HG03442 (cell line): ENCODE results near the gene DPP3.
"Not testable (repeated sequence)": the region's sequence is repeated elsewhere in the genome, so short reads cannot be mapped to it uniquely, and the experiment has no call there.

ENCODE experiments used
- ATAC-seq: cut with Tn5 transposase; IDR thresholded peaks from one replicate; pipeline ENCODE4 v1.9.1; 2021; ENCODE audit warnings: mild to moderate bottlenecking, moderate library complexity; ENCODE audit not compliant: unreplicated experiment

Gene DPP3, protein sequence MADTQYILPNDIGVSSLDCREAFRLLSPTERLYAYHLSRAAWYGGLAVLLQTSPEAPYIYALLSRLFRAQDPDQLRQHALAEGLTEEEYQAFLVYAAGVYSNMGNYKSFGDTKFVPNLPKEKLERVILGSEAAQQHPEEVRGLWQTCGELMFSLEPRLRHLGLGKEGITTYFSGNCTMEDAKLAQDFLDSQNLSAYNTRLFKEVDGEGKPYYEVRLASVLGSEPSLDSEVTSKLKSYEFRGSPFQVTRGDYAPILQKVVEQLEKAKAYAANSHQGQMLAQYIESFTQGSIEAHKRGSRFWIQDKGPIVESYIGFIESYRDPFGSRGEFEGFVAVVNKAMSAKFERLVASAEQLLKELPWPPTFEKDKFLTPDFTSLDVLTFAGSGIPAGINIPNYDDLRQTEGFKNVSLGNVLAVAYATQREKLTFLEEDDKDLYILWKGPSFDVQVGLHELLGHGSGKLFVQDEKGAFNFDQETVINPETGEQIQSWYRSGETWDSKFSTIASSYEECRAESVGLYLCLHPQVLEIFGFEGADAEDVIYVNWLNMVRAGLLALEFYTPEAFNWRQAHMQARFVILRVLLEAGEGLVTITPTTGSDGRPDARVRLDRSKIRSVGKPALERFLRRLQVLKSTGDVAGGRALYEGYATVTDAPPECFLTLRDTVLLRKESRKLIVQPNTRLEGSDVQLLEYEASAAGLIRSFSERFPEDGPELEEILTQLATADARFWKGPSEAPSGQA

DNA sequence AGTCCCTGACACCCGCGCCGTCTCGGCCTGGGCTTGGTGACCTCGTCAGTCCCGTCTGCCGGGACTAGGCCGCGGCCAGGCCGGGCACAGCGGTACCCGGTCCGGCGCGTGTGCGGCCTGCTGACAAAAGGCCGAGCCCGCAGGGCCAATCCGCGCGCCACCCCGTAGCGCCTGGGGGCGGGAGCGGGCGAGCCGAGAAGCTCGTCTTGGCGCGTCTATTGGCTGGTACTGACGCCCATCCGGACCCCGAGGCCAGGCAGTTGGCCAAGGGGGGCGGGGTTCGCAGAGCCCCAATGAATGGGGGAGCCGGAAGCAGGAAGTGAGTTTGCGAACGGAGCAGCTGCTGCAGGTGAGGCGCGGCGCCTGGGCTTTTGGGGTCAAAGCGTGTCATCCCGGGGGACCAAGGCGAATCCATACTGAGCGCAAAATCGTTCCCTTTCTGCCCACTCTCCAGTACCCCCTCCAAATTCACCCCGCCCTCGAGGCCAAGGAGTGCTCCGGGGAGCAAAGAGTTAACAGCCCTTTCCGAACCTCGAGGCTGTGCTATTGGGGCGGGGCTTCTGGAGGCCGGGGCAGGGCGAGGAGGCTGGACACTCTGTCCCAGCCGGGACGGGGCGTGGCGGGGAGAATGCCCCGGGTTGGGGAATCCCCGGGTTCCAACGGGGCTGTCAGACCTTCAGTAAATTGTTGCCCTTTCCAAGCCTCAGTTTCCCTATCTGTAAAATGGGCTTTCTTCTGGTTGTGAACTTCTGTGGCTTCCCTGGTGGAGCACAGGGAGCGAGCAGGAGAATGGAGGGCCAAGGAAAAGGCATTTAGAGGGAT is at the start of gene DPP3:
DPP3 (plus strand) TSS at position 318 of the 822 bp plus-strand sequence. CDS start 1,767 bp downstream, outside the sequence.
- ATAC-seq = peak; percentile 85

DNA sequence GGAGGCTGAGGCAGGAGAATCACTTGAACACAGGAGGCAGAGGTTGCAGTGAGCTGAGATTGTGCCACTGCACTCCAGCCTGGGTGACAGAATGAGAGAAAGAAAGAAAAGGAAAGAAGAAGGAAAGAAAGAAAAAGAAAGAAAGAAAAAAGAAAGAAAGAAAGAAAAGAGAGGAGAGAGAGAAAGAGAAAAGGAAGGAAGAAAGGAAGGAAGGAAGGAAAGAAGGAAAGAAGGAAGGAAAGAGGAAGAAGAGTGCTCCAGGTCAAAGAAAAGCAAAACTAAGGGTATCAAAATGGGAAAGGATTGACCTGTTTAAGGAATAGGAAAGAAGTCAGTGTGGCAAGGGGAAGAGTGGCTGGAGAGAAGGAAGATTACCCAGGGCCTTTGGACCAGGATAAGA is 48.9 kb upstream of the DPP3 start:
- not testable (repeated sequence) for ATAC-seq

- ATAC-seq = not testable (repeated sequence)
Measured at GRCh38 chr11:66431871-66432329, 48.3 kb upstream of the DPP3 start.

DNA sequence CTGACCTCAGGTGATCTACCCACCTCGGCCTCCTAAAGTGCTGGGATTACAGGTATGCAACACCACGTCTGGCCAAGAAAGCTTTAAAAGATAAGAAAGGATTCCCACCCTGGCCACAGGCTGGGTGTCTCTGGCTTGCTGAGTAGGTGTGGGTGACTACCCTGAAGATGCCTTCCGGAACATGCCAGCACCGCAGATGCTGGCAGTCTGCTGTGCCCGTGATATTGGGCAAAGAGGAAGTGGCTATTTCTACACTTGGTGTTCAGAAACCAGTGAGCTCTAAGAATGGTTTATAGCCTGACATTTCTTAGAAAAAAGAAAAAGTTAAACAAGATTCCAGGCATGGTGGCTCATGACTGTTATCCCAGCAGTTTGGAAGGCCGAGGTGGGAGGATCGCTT is 47.6 kb upstream of the DPP3 start:
- ATAC-seq = no peak

DNA sequence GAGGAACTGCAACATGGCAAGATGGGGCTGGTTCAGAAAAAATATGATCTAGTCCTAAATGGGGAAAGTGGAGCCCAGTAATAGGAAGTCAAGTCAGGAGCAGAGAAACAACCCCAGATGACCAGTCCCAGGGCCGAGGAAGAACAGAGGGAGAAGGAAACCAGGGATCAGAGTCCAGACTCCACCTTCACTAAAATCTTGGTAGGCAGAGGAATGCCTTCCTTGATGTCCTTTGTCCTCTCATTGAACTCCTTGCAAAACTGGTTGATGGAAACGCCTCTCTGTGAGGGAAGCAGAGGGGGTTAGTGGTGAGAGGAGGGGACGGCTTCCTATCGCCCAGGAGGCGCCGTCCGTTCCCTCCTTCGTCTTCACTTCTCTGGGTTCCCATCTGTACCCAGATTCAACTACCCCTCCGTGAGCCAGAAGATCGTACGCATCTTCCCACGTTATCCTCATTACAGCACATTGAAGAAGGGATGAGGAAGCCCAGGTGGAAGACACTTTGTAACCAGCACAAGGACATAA is 42.2 kb upstream of the DPP3 start:
- ATAC-seq = no peak

- peak; percentile 86 for ATAC-seq
Measured at GRCh38 chr11:66438504-66439466, 41.4 kb upstream of the DPP3 start, which contains the start of gene MRPL11. MRPL11 (minus strand) TSS chr11:66438848; CDS start chr11:66438754, 94 bp downstream.

- not testable (repeated sequence) for ATAC-seq
Measured at GRCh38 chr11:66440101-66440939, 39.9 kb upstream of the DPP3 start.

DNA sequence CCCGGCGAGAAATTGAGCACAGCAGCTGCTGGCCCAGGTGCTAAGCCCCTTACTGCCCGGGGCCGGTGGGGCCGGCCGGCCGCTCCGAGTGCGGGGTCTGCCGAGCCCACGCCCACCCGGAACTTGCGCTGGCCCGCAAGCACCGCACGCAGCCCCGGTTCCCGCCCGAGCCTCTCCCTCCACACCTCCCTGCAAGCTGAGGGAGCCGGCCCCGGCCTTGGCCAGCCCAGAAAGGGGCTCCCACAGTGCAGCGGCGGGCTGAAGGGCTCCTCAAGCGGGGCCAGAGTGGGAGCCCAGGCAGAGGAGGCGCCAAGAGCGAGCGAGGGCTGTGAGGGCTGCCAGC is 39.3 kb upstream of the DPP3 start:
- not testable (repeated sequence) for ATAC-seq

DNA sequence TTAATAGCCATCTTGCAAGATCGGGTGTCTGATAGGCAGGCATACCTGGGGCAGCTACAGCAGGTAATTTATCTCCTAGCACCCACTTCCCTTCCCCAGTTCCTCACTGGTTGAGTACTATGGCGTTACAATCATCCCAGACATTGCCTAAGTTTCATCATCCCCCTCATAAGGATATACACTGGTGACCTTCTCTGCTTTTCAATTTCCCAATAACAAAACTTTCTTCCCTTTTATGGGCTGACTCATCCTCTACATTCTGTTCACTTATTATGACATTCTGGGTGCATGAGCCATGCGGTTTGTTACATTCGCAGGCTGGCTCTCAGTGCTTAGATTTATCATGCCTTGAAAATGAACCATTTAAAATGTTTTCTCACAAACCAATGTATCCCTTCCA is 36.6 kb upstream of the DPP3 start:
- no peak for ATAC-seq

- ATAC-seq = no peak
Measured at GRCh38 chr11:66447012-66447411, 33.2 kb upstream of the DPP3 start.

DNA sequence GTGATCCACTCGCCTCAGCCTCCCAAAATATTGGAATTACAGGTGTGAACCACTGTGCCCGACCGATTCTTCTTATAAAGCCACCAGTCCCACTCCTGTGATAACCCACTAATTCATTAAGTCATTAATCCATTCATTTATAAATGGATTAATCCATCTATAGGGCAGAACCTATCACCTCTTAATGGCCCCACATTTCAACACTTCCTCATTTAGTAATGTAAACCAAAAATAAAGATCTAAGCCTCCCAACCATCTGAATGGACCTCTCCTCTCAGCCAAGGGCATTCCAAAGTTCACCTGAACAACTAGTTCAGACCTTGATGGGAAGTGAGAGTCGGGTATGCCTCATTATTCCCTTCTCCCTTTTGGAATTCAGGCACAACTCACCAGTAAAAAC is 31.7 kb upstream of the DPP3 start:
- no peak for ATAC-seq

GRCh38 chr11:66450560-66450959 is 29.7 kb upstream of the DPP3 start:
- no peak for ATAC-seq

- ATAC-seq = no peak
Measured at GRCh38 chr11:66451663-66452062, 28.6 kb upstream of the DPP3 start.

DNA sequence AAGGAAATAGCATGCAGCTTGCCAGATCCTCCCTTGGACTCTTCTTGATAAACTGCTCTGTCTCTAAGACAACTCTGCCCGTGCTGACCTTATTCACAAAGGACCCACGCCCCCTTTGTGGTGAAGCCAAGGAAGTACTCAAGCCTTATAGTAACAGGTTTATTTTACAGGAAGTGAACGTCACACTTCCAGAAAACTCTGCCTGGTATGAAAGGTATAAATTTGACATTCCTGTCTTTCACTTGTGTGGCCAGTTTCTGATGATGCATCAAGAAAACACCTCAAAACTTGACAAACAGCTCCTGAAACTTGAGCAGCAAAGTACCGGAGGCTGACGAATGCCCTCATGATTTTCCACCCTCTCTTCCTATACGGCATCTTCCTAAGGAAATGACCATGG is 26.0 kb upstream of the DPP3 start:
- no peak for ATAC-seq

DNA sequence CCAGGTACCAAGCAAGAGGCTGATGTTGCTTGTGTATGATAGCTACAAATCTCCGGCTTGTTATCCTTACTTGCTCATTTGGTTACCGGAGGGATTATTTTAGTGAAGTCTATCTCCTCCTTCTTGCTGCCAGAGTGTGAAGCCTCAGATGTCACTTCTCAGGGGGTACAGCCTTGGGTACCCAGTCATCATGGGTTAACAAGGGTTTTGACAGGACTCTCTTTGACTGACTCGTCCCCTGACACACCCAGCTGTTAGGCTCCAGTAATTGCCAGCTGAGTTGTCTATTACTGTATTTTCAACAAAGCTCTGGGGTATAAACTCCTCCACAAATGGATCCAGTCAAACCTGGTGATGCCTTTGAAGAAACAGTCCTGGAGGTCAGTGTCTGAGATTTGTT is 25.4 kb upstream of the DPP3 start:
- no peak for ATAC-seq

GRCh38 chr11:66457826-66458225 is 22.4 kb upstream of the DPP3 start:
- ATAC-seq = no peak

DNA sequence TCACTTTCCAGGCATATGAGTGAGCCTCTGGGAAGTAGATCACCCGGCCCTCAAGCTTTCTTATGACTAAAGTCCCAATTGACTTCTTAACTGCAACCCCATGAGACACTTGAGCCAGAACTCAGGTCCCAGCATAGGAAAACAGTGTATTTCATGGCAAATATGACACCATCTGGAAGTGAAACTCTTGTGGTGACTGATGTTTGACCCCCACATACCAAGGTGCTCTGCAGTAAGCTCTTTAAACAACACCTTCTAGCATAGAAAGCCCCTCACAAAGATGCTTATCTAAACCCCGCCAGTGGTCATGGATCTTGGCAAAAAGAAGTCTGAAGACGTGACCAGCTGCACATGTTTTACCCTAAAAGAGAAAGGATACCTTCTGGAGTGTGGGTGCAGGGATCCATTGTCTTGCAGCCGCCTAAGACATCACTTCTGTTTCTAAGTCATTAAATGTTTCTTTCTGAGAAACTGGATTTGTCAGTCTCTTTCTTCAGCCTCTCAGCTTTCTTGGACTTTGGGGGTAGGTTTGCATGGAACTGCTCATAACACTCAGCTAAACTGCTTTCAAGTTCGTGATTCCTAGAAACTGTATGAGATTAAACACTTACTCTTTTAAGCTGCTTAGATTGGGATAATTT is 21.0 kb upstream of the DPP3 start:
- ATAC-seq = no peak

DNA sequence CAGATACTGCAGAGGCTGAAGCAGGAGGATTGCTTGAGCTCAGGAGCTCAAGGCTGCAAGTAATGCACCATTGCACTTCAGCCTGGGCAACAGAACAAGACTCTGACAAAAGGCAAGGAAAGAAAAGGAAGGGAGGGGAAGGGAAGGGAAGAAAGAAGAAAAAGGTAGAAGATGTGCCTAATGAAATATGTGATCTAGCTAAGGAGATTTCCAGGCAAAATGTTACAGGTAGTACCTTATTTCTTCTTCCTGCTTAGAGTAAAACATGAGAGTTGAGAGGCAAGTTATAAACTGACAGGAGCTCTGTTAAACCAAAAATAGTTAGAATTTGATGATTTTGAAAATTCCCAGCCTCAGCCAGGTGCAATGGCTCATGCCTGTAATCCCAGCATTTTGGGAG is 18.2 kb upstream of the DPP3 start:
- ATAC-seq = no peak
